DMS53 treated with DMSO at 0.1 percent for 48 hours (cell line): ENCODE data around the gene ZNG1F.
"Not testable (repeated sequence)": the region's sequence is repeated elsewhere in the genome, so short reads cannot be mapped to it uniquely, and the experiment has no call there.

Experiments
- DNase-seq: peaks from one replicate; lab custom pipeline; 2025; ENCODE audit not compliant: unreplicated experiment; lab: John Stamatoyannopoulos, UW

ZNG1F gene

DNA sequence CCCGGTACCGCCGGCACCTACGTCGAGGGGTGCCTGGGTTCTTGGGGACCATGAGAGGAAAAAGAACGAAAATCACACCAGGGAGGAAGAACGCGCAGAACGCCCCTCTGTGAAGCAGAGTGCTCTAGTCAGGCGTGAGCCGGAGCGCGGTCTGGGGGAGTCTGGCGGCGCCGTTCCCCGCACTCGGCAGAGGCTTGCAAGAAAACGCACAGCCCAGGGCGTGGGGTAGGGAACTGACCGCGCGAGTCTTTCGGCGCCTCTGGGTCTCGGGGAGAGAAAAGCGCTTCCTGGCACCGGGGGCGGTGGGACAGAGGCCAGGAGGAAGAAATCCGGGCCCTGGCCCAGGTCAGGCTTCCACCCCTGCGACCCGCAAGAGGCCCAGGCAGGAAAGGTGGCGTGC is 65.3 kb downstream of the ZNG1F start:
- DNase-seq = not testable (repeated sequence)

DNA sequence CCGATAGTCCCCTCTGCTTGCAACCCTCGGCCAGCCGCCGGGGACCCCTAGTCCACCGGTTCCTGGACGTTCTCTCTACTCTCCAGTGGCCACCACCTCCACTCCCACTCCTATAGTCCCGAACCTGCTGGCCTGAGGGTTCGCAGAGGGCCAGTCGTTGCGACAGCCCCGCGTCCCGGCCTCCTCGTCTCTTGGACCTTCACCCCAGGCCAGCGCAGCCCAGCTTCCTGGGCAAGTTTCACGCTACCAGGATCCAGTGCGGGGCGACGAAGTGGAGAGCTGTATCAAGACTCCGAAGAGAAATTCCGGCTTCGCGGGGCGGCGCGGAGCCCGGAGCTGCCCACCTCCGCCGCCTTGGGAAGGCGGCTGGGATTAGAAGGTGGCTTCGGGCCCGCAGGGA is 65.7 kb downstream of the ZNG1F start:
- not testable (repeated sequence) for DNase-seq

DNA sequence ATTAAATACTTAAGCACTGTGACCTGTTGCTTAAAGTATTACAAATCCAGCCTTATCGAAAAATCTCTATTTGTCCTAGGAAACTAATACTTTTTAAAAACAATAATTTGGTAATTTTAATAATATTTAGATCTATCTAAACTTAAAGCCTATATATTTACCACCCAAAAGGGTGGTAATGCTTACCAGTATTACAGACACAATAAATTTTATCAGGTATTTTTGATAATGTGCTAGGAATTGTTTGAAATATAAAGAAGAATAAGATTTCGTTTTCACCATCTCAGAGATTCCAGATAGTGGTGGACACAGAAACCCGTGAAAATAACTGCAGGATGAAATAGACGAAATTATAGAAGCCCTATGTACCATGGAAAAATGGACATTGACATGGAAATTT is 68.4 kb downstream of the ZNG1F start:
- DNase-seq = not testable (repeated sequence)

DNA sequence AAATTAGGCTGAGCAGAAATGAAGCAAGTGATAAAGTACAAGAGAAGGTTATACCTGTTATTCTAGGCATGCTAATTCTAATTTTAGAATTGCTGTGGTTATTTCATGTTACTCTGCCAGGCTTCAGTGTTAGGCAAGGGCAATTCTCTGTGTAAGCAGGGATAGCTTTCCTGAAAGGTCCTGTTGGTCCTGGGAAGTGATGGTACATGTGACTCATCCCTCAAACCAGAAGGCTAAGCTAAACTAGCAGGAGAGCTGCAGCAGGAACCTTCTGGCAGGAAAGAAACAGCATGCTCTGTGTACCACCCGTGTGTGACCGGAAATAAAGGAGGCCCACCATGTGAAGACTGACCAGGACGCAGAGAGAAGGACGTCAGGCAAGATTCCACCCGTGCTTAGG is 69.4 kb downstream of the ZNG1F start:
- not testable (repeated sequence) for DNase-seq

DNA sequence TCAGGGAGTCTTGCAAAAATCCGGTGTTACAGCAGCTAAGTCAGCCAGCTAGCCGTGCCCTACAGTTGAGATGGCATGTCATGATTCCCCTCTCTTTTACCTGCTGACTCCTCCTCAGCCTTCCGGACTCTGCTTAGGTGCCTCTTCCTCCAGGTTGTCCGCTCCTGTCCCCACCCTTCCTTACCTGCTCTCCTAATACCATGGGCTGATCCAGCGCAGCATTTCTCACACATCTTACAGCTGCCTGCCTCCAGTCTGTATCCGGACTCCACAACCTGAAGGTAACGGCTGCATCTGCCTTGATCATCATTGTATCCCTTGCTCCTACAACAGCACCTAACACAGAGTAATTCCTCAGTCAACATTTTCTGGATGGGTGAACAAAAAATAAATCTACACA is 69.8 kb downstream of the ZNG1F start:
- DNase-seq = not testable (repeated sequence)

DNA sequence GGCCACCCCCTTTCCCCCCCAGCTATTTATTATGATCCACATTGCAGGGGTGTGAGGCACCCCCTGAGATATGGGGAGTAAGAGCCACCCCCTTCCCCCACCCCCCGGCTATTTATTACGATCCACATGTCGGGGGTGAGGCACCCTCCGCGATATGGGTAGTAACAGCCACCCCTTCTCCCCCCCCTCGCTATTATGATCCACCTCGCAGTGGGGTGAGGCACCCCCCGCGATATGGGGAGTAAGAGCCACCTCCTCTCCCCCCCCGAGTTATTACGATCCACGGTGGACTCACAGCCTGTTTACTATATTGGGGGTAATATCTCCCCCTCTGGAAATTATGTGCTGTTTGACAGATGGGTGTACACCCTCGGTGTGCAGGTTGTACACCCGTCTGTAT is 75.8 kb downstream of the ZNG1F start:
- not testable (repeated sequence) for DNase-seq

DNA sequence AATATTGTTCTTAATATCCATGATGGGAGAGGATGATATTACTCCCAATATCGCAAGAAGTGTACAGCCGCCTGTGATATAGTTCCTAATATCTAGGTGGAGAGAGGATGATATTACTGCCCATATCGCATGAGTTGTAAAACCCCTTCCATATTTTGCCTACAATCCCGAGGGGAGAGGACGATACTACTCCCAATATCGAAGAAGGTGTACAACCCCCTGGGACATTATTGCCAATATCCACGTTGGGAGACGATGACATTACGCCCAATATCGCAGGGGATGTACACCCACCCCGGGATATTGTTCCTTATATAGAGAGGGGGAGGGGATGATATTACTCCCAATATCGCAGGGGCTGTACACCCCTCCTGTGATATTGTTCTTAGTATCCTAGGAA is 77.7 kb downstream of the ZNG1F start:
- DNase-seq = not testable (repeated sequence)

DNA sequence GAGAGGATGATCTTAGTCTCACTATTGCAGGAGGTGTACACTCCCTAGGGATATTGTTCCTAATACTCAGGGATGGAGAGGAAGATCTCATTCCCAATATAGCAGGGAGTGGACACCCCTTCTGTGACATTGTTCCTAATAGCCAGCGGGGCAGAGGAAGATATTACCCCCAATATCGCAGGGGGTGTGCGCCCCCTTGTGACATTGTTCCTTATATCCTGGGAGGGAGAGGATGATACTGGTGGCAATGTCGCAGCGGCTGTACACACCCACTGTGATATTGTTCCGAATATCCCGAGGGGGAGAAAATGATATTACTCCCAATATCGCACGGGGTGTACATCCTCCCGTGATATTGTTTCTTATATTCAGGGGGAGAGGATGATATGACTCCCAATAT is 78.2 kb downstream of the ZNG1F start:
- DNase-seq = not testable (repeated sequence)

DNA sequence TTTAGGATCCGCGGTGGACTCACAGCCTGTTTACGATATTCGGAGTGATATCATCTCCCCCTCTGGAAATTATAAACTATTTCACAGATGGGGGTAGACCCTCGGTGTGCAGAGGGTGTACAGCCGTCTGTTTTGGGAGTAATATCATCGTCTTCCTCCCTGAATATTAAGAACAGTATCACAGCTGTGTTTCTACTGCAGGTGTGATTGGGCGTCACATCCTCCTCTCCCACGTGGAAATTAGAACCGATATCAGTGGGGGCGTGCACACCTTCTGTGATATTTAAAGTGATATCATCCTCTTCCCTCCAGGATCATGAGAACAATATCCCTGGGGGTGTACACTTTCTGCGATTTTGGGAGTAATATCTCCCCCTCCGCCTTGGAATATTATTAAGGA is 79.9 kb downstream of the ZNG1F start:
- not testable (repeated sequence) for DNase-seq

DNA sequence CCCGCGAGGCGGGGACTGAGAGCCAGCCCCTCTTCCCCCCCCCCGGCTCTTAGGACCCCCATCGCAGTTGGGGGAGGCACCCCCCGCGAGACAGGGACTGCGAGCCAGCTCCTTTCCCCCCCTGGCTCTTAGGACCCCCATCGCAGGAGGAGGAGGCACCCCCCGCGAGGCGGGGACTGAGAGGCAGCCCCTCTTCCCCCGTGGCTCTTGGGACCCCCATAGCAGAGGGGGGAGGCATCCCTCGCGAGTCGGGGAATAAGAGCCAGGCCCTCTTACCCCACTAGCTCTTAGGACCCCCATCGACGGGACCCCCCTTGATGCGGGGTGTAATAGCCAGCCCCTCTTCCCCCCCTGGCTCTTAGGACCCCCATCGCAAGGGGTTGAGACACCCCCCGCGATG is 80.3 kb downstream of the ZNG1F start:
- not testable (repeated sequence) for DNase-seq

DNA sequence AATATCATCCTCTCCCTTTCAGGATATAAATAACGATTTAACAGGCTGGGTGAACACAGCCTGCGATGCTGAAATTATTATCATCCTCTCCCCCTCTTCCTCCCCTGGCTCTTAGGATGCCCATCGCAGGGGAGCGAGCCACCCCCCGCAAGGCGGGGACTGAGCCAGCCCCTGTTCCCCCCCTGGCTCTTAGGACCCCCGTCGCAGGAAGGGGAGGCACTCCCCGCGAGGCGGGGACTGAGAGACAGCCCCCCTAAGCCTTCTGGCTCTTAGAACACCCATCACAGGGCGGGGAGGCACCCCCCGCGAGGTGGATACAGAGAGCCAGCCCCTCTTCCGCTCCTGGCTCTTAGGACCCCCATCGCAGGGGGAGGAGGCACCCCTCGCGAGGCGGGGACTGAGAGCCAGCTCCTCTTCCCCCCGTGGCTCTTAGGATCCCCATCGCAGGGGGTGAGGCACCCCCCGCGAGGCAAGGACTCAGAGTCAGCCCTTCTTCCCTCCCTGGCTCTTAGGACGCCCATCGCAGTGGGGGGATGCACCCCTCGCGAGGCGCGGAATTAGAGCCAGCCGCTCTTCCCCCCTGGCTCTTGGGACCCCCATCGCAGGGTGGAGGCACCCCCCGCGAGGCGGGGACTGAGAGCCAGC is 82.5 kb downstream of the ZNG1F start:
- not testable (repeated sequence) for DNase-seq

DNA sequence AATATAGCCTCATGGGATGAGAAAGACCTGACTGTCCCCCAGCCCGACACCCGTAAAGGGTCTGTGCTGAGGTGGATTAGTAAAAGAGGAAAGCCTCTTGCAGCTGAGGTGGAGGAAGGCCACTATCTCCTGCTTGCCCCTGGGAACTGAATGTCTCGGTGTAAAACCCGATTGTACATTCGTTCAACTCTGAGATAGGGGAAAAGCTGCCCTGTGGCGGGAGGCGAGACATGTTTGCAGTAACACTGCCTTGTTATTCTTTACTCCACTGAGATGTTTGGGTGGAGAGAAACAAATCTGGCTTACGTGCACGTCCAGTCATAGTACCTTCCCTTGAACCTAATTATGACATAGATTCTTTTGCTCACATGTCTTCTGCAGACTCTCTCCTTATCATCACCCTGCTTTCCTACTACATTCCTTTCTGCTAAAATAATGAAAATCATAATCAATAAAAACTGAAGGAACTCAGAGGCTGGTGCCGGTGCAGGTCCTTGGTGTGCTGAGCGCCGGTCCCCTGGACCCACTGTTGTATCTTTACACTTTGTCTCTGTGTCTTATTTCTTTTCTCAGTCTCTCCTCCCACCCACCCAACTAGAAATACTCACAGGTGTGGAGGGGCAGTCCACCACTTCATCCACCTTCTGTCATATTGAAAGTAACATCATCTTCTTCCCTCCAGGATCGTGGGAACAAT is 83.4 kb downstream of the ZNG1F start:
- DNase-seq = not testable (repeated sequence)

DNA sequence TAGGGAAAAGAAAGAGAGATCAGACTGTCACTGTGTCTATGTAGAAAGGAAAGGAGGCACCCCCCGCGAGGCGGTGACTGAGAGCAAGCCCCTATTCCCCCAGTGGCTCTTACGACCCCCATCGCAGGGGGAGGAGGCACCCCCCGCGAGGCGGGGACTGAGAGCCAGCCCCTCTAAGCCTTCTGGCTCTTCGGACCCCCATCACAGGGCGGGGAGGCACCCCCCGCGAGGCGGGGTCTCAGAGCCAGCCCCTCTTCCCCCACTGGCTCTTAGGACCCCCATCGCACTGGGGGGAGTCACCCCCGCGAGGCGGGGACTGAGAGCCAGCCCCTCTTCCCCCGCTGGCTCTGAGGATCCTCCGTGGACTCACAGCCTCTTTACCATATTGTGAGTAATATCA is 84.6 kb downstream of the ZNG1F start:
- not testable (repeated sequence) for DNase-seq

DNA sequence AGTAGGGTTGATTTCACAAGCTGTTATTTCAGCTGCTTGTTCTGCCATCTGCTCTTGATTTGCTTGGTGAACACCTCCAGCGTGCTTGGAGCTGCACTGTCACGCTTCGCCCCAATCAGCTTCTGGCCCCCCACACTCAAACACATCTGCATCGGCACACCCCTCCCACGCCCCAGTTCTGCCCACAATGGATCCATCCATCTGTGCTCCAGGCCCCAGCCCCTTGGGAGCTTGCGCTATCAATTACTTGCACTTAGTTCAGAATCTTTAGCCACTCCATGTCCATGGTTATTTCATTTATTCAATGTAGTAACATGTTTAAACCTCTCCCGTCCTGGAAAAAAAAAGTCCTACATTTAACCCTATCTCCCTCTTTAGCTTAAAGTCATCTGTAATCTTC is 88.6 kb downstream of the ZNG1F start:
- DNase-seq = not testable (repeated sequence)

DNA sequence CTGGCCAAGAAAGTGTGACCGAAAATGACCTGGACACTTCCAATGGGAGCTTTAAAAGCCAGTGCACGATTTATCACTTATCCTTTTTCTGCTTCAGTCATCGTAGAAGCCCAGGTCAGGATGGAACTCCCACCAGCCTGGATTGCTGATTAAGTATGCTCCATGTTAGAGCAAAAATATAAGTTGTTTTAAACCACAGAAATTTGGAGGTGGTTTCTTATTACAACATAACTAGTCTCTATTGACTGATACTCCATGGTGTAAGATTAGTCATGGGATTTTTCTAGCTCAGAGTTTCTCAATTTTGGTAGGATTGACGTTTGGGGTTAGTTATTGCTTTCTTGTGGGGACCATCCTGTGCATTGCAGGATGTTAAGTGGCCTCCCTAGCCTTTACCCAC is 90.4 kb downstream of the ZNG1F start:
- not testable (repeated sequence) for DNase-seq

DNA sequence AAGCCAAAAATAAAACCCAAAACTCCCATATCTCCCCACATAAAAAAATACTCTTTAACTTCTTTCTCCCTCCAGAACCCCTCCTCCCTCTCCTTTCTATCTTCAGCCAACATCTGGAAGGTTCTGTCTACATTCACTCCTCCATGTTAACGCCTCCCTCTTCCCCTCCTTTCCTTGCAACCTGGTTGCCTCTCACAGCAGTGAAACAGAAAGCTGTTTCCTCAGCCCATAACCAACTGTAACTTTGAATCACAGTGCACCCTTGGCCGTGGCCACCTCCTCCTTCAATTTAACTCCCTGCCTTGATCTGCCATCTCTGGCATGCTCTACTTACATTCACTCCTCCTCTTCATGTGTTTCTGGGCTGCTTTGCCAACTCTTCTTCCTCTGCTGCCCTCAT is 94.1 kb downstream of the ZNG1F start:
- not testable (repeated sequence) for DNase-seq

DNA sequence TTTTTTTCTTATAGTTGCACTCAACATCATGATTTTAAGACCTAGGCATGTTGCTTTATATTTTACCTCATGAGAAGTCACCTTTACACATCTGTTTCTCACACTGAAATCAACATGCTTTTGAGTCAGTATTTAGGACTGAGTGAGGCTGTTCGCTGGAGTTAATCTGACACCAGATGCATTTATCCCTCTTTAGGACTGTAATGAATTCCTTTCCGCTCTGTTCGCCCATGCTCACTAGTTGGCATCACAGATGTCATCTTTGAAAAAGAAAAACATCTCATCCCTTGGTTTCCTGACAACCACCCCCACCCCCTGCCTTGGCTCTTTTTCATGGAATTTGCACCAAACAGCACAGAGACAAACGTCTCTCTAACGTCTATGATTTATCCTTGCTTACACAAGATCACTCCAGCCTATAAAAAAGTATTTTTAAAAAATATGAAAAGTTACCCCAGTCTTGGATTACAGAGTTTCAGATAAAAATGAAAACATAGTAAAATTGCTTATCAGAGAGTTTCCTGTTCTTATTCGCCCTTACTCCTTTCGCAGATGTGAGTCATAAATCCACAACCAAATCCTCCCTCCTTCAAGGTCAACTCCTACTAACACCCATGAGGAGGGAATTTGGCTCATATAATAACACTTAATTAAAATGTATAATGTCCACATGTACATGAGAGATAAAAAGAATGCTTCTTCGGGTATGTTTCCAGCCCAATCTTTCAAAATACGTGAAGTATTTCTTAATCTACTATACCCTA is 94.9 kb downstream of the ZNG1F start:
- DNase-seq = not testable (repeated sequence)

DNA sequence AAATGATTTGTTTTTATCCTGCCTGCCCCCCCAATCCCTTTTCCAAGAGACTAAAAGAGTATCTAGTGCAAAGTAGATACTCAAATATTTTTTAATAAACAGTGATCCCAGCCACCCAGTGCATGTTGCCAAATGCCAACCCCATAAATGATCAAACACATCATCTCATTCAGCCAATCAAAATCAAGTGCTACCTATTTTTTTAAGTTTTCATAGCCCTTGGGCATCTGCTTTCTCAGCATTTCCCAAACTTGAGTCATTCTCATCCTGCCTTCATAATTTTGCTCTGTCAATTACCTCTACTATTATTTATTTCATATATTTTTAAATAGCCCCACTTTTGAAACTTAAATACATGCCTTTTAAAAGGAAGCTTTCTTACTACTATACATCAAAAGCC is 98.2 kb downstream of the ZNG1F start:
- not testable (repeated sequence) for DNase-seq

DNA sequence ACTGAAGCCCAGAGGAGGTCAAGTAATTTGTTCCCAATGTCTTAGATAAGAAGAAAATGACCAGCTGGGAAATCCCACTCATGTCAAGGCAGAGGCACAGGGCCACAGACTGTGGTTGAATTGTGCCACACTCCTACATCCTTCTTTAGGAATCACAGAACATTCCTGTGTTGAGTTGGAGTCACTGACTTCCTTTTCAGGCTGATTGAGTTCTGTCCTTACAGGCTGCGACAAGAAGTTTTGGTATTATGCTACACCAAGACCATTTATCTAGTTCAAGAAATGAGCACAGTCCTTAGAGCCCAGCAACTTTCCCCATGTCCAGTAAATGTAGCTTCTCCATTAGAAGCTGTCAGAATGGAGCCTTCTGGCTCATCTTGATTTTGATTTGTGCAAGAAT is 98.7 kb downstream of the ZNG1F start:
- not testable (repeated sequence) for DNase-seq

DNA sequence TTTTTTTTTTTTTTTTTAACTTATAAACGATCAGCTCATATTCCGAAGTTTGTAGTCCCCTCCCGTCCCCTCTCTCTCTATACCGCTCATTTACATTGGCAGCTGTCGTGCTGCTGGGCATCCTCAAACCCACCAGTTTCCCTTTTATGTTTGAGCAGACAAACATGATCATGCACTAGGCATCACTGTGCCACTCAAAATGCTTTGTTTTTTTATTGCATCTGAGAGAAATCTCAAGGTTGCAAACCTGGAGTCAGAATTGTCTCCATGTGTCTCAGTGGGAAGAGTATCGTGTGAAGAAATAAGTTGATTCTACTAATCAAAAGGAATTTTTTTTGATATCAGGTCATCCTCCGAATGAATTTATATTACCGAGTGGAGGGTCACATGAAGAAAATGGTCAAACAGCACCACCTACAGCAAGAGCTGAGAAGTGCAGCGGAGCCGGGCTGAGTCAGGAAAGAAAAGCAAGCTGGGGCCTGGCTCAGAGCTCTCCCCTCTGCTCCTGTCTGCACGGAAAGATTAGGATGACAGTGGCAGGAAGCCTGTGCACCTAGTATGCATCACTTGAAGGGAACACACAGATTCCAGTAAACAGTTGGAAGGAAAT is 100.6 kb downstream of the ZNG1F start:
- not testable (repeated sequence) for DNase-seq

DNA sequence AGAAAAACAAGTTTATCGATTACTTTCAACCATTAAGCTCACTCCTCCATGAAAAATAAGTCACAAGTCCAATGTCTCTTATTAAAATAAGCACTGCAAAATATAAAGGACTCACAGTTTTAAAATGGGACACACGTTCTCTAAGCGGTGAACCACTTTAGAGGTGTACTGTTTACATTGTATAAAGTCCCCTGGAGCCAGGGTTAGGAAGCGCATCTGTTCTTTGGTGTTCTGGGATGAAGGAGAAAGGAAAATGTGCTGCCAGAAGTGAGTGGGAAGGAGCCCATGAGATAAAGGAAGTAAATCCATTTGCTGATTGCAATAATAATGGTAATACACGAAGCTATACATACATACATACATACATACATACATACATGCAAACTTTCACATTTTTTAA is 101.2 kb downstream of the ZNG1F start:
- not testable (repeated sequence) for DNase-seq
